HK-2 (cell line): Measurements from ENCODE around the gene ISOC1.
A peak's percentile ranks its signal among the peaks of the same experiment; 100 is the strongest.

Experiments used
- DNase-seq: peaks from one replicate; pipeline ENCODE4 v3.0.0-alpha.2; 2018; ENCODE audit not compliant: unreplicated experiment

Gene ISOC1

DNA sequence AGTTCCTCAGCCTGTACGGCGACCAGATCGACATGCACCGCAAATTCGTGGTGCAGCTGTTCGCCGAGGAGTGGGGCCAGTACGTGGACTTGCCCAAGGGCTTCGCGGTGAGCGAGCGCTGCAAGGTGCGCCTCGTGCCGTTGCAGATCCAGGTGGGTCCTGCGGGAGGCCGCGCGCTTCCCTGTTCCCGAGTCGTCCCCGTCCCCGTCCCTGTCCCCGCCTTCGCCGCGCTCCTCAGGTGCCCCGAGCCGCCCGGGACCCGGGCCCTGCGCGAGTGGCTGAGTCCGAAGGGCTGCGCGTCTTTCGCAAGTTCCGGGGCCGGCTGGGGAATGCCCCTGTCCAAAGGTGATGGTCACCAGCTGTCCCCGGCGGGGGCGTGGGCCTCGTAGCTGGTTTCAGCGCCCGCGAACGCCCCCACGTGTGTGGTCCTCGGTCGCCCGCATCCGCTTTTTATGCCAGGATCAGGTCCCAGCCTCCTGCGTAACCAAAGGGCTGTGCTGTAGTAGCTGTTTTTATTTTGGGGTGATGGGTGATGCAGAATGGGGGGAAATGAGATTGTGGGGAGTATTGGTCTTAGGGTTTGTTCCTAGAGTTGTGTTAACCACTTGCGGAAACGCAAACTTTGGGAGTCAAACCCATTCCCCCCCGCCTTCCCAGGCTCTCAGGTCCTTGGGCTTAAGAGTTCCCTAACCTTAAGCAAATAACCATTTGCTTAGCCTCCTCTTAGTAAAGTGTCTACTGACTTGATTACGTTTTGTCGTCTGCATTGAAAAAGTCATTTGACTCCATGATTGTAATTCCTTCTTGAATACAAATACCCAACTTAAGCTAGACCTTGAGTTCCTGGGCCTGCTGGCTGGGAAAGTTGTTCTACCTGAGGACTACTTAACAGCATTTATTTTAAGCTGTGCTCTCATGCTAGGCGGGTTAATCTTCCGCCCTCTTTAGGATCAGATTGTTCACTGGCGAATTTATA, 663 bp downstream of the ISOC1 start:
- peak; percentile 53 for DNase-seq

DNA sequence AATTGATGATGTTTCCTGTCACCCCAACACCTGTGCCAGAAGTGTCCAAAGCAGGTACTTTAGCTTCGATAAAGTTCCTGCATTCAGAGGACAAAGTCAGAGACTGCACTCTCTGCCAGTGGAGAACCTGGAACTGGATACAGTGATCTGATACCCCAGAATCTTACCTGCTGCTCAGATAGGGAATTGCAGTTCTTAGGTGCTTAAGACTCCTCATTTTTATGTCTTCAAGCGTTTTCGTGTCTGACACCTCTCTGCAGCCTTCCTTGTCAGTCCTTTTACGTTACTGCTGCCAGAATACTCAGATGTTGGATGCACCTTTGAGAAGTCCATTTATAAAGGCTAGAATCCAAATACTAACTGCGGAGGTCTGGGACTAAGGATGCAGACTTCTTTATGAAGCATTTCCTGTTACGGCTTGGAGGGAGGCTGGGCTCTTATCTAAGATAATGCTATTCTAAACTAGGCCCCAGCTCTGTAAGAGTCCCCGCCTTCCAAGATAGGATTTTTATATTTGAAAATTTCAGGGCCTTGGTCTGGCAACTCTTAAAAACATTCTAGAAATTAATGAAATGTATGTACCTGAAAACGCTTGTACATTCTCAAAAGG, 1.9 kb downstream of the ISOC1 start:
- no peak for DNase-seq

DNA sequence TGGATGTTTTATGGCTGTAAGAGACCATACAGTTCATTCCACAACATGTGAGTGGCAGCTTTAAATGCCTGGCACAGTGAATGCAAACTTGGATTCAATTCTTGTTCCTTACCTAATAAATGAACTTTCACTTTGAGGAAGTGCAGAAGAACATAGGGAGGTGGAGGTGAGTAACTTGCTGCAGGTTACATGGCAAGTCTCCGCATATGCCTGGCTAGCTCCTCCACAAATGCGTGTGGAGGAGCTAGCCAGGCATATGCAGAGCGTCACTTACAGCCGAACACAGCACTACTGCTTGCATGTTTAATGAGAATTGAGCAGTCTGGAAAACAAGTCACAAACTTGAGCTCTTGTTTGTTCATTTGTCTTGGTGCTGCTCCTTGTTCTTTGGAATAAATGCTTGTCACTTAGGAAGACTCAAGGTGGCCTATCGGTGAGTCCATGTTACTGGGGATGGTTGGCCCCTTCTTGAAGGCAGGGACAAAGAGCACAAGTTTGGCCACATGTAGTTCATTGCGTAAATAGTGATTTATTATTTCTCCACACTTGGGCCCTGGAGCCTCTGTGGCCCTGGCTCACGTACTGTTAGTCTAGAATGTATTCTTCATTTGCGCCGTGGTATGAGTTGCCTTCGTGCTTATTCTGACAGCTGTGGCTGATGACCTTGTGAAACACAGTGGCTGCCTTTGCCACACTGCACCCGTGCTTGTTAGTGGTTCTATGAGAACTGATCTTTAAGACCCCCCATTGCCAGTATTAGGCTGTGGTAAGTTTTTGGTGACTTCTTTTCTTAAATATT, 3.1 kb downstream of the ISOC1 start:
- no peak for DNase-seq

DNA sequence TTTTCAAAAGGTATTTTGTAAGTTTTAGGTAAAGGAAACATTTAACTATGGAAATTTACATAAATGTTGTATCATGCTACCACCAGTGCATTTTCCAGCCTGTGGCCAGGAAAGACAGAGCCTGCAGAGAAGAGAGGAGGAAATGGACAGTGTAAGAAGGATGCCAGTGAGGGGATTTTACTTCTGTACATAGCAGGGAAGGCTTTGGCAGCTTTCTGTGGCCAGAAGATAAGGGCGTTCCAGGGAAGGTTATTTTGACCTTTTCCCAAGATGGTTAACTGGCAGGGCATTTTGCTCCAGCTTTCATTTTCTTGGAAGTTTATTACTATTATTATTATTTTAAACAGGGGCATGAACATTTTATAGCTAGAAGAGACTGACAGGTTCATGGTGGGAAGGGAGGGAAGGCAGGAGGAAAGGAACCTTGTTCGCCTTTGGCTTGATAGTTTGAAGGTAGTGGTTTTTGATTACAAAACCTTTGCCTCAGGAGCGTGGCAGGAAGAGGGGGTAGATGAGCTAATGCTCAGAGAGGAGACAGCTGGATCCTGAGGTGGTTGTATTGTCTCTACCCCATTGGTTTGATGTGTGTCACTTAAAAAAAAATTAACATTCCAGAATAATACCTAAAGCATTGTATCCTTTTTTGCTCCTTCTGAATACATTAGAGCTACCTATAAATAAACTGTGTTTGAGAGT, 4.1 kb downstream of the ISOC1 start:
- DNase-seq: no peak

DNA sequence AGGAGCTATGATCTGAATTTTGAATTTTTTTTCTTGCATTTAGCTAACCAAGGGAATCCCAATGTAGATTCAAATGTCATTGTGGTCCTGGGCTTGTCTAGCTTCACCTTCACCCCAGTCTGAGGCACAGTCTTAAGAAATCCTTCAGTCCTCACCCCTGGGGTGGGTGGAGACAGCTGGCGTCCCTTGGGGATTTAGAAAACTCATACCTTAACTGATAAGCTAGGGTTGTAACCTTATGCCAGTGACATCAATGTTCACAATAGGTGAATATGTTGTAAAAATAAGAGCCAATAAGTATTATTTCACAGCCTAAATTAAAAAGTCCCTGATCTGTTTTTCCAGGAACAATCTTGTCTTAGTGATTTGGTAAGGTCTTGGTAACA, 4.6 kb downstream of the ISOC1 start:
- DNase-seq: no peak

DNA sequence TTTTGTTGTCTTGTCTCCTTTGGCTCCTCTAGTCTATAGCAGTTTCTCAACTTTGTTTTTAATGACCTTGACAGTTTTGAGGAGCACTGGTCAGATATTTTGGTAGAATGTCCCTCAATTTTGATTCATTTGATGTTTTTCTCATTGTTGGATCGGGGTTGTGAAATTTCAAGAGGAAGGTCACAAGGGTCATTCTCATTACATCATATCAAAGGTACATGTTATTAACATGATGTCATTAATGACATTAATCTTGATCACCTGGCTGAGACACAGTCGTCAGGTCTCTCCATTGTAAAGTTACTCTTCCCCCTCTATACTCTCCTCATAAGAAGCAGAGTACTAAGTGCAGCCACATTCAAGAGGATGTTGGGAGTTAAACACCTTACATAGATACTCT, 7.2 kb downstream of the ISOC1 start:
- DNase-seq: no peak

DNA sequence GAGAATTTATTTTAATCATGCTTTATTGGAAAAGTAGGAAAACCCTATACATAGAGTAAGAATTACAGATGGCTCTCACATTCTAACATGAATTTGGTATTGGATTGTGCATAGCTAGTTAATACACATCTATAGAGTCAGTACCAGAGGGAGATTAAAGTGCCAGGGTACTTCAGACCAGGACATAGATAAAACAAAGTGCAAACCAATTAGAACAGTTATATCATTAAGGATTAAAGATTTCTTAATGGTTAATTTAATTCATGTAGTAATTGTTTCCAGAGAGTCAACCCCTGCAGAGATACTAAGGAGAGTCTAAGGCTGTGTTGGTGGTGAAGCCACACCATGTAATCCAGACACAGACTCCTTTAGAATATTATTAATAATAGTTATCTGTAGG, 8.8 kb downstream of the ISOC1 start:
- DNase-seq: no peak

DNA sequence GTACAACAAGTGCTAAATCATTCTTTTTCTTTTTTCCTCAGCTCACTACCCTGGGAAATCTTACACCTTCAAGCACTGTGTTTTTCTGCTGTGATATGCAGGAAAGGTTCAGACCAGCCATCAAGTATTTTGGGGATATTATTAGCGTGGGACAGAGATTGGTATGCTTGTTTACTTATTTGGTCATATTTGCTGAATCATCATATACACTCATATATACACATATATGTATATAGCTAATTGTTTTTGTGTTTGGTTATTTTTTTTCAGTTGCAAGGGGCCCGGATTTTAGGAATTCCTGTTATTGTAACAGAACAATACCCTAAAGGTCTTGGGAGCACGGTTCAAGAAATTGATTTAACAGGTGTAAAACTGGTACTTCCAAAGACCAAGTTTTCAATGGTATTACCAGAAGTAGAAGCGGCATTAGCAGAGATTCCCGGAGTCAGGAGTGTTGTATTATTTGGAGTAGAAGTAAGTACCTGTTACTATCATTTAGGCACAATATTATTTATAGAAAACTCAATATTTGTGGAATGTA, 10.4 kb downstream of the ISOC1 start:
- no peak for DNase-seq

DNA sequence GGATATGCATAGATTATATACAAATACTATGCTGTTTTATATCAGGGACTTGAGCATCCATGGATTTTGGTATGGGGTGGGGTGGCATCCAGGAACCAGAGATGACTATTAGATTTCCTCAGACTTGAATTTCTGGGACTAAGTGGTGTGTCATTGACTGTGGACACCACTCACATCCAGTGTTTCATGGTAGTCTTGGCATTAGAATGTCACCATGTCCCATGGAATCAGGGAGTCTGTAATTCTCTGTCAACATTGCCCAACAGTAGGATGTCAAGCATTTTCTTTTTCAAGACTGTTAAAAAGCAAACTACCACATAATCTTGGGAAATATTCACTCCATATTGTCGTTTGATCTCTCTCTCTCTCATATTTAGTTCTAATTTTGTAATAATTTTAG, 13.1 kb downstream of the ISOC1 start:
- no peak for DNase-seq

DNA sequence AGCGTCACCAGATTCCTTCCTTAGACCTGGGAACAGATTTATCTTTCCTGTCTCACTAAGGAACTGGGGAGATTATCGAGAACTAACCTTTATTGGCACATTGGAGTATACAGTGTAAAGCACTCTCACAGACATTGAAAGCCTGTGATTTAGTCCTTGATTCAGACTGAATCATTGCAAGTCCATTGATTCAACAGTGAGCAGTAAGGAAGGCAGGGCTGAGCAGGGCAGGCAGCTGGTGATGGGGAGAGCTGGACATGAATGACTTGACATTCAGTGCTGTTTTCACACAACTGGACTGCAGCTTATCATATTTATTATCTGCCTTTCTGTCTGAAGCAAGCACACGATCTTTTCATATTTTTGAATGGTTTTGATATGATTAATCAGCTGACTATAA, 16.2 kb downstream of the ISOC1 start:
- DNase-seq: no peak

DNA sequence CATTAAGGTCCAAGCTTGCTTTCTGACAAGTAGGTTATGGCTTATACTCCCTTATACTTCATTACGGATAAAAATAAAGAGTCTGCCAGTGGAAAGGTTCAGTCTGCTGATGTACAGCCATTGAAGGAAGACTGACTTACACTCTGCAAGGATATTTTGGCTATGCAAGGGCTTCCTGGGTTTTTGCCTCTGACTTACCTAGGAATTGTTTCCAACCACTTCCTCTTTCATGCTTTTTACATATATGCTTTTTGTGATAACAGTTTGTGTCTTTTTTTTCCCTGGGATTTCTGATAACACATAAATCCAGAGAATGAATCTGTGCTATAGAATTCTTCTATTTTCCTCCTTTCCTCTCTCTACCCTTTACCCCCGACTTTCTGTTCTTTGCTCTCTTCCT, 16.8 kb downstream of the ISOC1 start:
- no peak for DNase-seq

DNA sequence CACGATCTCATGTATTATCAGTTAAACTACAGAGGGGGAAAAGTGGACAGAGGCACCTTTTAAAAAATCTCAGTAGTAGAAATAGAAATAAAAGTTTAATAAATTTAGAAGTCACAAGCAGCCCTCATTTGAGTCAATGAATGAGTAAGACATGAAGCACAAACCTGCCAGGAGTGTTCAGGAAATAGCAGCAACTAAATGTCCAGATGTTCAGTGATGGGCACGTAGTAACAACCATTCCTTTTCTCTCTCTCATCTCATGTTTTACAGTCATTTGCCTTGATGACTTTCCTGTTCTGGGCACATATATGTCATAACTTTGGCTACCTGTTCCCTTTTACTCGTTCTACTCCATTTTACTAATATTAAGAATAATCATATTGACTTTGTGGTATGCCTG, 17.7 kb downstream of the ISOC1 start:
- DNase-seq: no peak

DNA sequence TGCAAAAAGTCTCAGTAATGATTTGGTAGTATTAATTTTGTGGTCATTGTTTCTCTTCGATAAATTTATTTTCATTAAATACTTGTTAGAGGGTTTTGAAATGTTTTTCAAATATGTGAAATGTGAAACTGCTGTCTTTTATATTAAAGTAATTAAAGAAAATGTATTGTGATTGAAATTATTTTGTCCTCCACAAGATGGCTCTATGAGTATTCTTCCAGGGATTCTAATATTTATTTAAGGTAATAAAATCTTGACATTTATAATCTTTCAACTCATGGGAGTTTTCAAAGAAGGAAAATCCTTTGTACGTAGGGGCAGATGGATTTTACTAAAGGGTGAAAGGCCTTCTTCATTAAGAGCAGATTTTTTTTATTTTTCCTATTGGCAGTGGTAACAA, 19.3 kb downstream of the ISOC1 start:
- no peak for DNase-seq

DNA sequence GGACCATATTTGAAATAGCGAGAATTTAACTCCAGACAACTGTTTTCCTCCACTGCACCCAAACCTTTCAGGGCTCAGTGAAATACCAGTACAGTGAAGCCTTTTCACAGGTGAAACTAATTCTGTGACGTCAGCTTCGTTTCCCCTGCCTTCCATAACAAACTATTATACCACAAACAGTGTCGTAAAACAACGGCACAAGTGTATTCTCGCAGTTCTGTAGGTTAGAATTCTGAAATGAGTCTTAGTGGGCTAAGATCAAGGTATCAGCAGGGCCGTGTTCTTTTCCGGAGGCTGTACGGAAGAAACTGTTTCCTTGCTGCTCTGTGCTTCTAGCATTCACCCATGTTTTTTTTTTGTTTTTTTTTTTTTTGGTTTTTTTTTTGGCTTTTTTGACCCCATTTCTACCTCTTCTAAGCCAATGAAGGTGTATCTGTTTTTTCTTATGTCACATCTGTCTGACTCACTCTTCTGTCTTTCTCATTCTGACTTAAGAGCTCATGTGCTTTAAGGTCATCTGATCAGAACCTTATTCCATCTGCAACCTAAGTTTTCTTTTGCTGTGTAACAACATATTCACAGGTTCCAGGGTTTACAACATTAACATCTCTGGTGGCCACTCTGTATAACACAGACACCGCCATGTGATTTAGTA, 20.1 kb downstream of the ISOC1 start:
- DNase-seq: no peak

DNA sequence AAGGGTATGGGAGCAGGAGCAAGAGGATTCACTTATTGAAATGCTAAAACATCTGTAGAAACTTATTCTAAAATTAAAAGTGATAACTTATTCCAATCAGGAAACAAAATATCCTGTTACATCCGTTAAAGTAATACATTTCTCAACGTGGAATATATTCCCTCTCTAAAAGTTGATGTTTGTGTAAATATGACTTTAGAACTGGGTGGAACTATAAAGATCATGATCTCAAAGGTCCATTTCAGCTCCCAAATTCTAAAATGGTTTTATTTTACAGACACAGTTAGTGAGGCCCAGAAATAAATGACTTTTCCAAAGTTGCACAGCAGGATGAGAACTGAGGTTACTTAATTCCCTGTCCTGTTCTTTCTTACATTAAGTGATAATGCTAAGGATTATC, 21.1 kb downstream of the ISOC1 start:
- no peak for DNase-seq

DNA sequence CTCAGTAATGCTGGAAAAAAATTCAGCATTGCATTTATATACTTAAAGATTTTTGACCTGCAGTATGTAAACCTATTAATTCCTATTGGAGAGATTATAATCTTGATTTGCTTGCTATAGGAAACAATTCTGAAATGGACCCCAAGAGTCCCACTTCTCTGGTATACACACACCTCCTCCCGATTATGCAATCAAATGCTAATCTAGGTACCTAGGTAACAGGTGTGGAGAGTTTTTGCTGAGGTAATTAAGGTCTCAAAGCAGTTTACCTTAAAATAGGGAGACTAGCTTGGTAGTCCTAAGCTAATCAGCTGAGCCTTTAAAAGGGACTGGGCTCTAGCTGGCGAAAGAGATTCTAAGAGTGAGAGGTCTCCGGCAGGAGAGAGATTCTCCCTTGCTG, 22.2 kb downstream of the ISOC1 start:
- DNase-seq: no peak

DNA sequence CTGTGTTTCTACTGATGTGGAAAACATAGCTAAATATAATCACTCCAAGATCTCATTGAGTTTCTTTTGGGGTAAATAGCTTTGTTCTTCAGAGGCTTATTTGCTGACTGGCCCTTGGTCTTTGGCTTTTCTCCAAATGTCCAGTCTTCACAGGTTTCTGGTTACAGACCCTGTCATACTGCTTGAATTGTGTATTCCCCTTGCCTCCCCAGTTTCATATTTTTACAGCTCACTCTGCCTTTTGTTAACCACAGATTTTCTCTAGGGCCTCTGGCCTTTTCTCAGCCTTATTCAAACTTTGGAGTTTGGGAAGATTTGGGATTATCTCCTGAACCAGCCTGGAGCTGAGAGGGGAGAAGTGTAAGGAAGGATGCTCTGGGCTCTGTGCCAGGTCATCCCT, 23.9 kb downstream of the ISOC1 start:
- DNase-seq: no peak

DNA sequence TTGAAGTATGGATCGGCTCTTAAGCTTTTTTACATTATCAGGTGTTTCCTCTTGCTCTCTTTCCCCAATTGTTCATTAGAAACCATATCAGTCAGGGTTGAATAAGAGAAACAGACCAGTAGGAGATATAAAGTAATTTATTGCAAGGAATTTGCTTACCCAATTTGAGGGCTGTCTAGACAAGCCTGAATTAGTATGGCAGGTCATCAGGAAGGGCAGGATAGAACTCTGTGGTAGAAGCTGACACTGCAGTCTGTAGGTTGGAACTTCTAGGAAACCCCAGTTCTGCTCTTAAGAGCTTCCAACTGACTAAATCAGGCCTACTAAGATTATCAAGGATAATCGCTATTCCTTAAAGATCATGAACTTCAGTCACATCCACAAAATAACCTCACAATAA, 24.3 kb downstream of the ISOC1 start:
- DNase-seq: no peak

DNA sequence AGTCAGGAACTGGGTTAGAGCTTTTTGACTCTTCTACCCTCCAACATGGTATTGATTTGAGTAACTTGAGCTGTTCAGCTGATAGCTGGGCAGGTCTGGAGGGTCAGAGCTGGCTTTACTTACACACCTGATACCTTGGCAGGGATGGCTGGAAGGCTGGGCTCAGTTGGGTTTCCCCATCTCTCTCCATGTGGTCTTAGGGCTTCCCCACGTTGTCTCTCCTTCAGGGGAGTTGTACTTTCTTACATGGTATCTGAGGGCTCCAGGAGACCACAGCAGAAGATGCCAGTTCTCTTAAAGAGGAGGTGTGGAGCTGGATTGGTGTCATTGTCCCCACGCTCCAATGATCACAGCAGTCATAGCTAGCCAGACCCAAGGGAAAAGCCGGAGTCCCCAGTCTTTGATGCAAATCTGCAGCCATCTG, 25.6 kb downstream of the ISOC1 start:
- no peak for DNase-seq

DNA sequence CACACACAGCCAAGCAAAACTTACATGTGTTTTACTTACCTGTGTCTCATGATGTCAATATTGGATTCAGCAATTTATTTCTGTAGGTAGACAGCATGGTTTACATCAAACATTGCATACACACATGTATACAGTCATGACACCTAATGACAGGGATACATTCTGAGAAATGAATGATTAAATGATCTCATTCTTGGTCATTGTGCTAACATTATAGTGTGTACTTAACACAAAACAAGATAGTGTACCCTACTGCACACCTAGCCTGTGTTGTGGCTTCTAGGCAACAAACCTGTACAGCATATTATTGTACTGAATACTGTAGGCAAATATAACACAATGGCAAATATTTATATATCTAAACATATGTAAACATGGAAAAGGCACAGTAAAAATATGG, 28.0 kb downstream of the ISOC1 start:
- no peak for DNase-seq

DNA sequence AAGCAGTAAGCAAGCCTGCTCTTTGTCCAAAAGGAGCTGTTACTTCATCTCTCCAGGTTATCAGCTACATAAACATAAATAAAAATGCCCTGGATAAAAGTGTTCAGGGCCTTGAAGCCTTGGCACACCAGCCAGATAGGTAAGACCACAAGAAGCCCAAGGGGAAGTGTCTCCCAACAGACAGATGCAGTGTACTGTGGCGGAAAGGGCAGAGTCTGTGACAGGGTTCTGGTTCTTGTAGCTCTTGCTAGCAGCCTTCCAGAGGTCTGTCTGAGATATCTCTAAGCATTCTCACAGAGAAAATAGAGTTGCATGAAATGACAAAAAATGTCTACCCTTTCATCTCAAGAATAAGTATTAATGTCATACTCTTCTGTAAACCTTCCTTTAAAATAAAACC, 30.1 kb downstream of the ISOC1 start:
- DNase-seq: no peak
